HepG2 (cell line): ENCODE measurements around the gene GMEB2. TPM values are rescaled to one million over a fixed set of nuclear protein-coding genes. Genes with fewer than 3 reads are reported as not detected.

Experiments
- CREM ChIP-seq, 2 experiments: sonication (generic) in 1 of 2; formaldehyde crosslinking in 1 of 2; IDR thresholded peaks; 2 replicates each; pipeline versions ENCODE4 v1.4.0 to v1.6.1; 2016 to 2020; ENCODE audit warnings: antibody characterized with exemption in 1 of 2, mild to moderate bottlenecking in 1 of 2, missing genetic modification reagents in 1 of 2
- GMEB1 ChIP-seq: sonication (generic); formaldehyde crosslinking; IDR thresholded peaks from 2 replicates; pipeline ENCODE4 v1.5.1; 2020; ENCODE audit warnings: missing genetic modification reagents, mild to moderate bottlenecking, borderline replicate concordance
- GMEB2 ChIP-seq: IDR thresholded peaks from 2 replicates; pipeline ENCODE4 v1.6.1; 2016; ENCODE audit warnings: missing biosample characterization, missing genetic modification reagents, low read depth
- MED13 ChIP-seq: sonication (generic); formaldehyde crosslinking; IDR thresholded peaks from 2 replicates; pipeline ENCODE4 v1.5.0; 2020; ENCODE audit warnings: missing genetic modification reagents
- PAF1 ChIP-seq: IDR thresholded peaks from 2 replicates; pipeline ENCODE4 v1.6.1; 2016; ENCODE audit warnings: missing genetic modification reagents, missing compliant biosample characterization
- PREB ChIP-seq: sonication (generic); formaldehyde crosslinking; IDR thresholded peaks from 2 replicates; pipeline ENCODE4 v1.4.0; 2020; ENCODE audit warnings: missing genetic modification reagents
- PRMT3 ChIP-seq: sonication (generic); formaldehyde crosslinking; IDR thresholded peaks from 2 replicates; pipeline ENCODE4 v1.8.1; 2022; ENCODE audit warnings: low read depth, mild to moderate bottlenecking, moderate library complexity, missing genetic modification reagents, borderline replicate concordance
- SNAPC2 ChIP-seq: sonication (generic); formaldehyde crosslinking; IDR thresholded peaks from 2 replicates; pipeline ENCODE4 v1.8.1; 2022; ENCODE audit warnings: mild to moderate bottlenecking, missing genetic modification reagents
- SRSF4 ChIP-seq: fragments of 200-400 bp; formaldehyde crosslinking; IDR thresholded peaks from one replicate; pipeline ENCODE4 v1.6.1; 2018; ENCODE audit warnings: mild to moderate bottlenecking, low read depth, low read length, moderate library complexity; ENCODE audit not compliant: poor library complexity, severe bottlenecking
- SUZ12 ChIP-seq: fragments of 150-350 bp; IDR thresholded peaks from 2 replicates; pipeline ENCODE4 v1.6.1; 2014; ENCODE audit warnings: low read depth, low read length
- ZNF331 ChIP-seq: sonication (generic); formaldehyde crosslinking; IDR thresholded peaks from 2 replicates; pipeline ENCODE4 v1.4.0; 2020; ENCODE audit warnings: missing genetic modification reagents
- ZNF382 ChIP-seq: sonication (generic); formaldehyde crosslinking; IDR thresholded peaks from 2 replicates; pipeline ENCODE4 v1.5.0; 2020; ENCODE audit warnings: missing genetic modification reagents, mild to moderate bottlenecking, borderline replicate concordance
- ZNF562 ChIP-seq: sonication (generic); formaldehyde crosslinking; IDR thresholded peaks from 2 replicates; pipeline ENCODE4 v1.8.0; 2022; ENCODE audit warnings: missing genetic modification reagents, borderline replicate concordance
- ZNF777 ChIP-seq: sonication (generic); formaldehyde crosslinking; IDR thresholded peaks from 2 replicates; pipeline ENCODE4 v1.4.0; 2020; ENCODE audit warnings: missing genetic modification reagents
- ZNF841 ChIP-seq: sonication (generic); formaldehyde crosslinking; IDR thresholded peaks from 2 replicates; pipeline ENCODE4 v1.8.1; 2023; ENCODE audit warnings: missing genetic modification reagents, borderline replicate concordance
- polyA plus RNA-seq, 8 experiments: library from polyadenylated mRNA; depleted of rRNA in 3 of 8; stranded (reverse) in 7 of 8; unstranded in 1 of 8; fragments of >200 nt; fragmentation: Illumina TruSeq in 4 of 8; extraction: Trizol in 4 of 8; gene quantifications; 2 replicates each; pipeline versions ENCODE4 v1.2.1 to v1.2.3, GENCODE V29; 2011 to 2016; ENCODE audit warnings: low read depth in 4 of 8, missing spikeins in 1 of 8, mixed read lengths in 1 of 8; ENCODE audit not compliant: insufficient read depth in 1 of 8
- total RNA-seq, 5 experiments: library from RNA; depleted of rRNA; stranded (reverse); fragments of >200 nt; fragmentation: Illumina TruSeq; extraction: Trizol; gene quantifications; 2 replicates each; pipeline ENCODE4 v1.2.3, GENCODE V29; 2016; ENCODE audit warnings: low read depth in 1 of 5
- TF ChIP-seq, protein P1 (sequence below): sonication (generic); formaldehyde crosslinking; IDR thresholded peaks from 2 replicates; pipeline ENCODE4 v1.8.1; 2023; ENCODE audit warnings: mild to moderate bottlenecking, moderate library complexity, missing genetic modification reagents
- TF ChIP-seq, protein P2 (sequence below): IDR thresholded peaks from 2 replicates; pipeline ENCODE4 v1.6.1; 2016; ENCODE audit warnings: low read depth, missing genetic modification reagents, missing compliant biosample characterization

The GMEB2 gene
- total and polyA plus RNA-seq, 2 of the 13 experiments (the other 11 are each of a cell fraction or from before 2014, with no cell fraction given), result 10.6 to 12.4 TPM

DNA sequence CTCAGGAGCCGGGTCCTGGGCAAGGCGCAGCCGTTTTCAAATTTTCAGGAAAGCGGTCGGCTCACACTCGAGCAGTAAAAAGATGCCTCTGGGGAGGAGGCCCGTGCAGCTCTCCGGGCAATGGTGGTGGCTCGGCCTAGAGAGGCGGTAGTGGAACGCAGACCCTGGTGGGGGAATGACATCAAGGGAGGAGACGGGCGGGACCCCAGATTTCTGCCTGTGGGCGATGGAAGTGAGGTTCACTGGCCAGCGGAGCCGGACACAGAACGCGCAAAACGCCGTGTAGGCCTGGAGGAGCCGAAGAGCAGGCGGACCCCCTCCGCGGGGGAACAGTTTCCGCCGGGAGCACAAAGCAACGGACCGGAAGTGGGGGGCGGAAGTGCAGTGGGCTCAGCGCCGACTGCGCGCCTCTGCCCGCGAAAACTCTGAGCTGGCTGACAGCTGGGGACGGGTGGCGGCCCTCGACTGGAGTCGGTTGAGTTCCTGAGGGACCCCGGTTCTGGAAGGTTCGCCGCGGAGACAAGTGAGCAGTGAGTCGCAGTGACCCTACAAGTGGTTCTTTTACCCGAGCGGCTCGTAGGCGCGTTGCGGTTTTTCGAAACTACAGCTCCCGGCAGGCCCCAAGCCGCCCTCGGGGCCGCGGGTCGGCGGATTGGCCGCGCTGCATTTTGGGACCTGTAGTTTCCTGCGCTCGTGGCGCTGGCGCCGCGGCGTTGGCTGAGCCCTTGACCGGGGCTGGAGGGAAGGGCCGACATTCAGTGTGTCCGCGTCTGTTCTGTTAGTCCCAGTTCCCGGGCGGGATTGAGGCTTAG, 31.2 kb upstream of the GMEB2 start, which contains the start of gene RTEL1 (continued):
- TF ChIP-seq, protein P1, sequence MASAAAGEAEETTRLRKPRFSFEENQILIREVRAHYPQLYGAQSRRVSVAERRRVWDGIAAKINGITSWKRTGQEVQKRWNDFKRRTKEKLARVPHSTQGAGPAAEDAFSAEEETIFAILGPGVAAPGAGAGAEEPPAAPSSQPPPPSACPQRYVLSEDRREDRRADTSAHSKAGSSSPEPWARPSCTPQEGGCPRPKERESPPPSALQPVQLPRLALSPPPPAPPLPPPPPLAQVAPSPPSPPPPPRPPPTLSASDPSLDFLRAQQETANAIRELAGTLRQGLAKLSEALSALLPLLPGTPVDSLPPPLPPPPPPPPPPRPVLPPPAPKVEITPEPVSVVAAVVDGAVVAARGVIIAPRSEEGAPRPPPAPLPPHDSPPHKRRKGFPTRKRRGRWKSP (CRISPR knock-in tag), result peak; percentile 88; the same call in 1 of the 2 replicates
- TF ChIP-seq ZNF382 (CRISPR knock-in tag), result no peak
- TF ChIP-seq ZNF777 (CRISPR knock-in tag), result peak; percentile 89
- TF ChIP-seq SUZ12, result peak; percentile 99
- TF ChIP-seq, protein P2, sequence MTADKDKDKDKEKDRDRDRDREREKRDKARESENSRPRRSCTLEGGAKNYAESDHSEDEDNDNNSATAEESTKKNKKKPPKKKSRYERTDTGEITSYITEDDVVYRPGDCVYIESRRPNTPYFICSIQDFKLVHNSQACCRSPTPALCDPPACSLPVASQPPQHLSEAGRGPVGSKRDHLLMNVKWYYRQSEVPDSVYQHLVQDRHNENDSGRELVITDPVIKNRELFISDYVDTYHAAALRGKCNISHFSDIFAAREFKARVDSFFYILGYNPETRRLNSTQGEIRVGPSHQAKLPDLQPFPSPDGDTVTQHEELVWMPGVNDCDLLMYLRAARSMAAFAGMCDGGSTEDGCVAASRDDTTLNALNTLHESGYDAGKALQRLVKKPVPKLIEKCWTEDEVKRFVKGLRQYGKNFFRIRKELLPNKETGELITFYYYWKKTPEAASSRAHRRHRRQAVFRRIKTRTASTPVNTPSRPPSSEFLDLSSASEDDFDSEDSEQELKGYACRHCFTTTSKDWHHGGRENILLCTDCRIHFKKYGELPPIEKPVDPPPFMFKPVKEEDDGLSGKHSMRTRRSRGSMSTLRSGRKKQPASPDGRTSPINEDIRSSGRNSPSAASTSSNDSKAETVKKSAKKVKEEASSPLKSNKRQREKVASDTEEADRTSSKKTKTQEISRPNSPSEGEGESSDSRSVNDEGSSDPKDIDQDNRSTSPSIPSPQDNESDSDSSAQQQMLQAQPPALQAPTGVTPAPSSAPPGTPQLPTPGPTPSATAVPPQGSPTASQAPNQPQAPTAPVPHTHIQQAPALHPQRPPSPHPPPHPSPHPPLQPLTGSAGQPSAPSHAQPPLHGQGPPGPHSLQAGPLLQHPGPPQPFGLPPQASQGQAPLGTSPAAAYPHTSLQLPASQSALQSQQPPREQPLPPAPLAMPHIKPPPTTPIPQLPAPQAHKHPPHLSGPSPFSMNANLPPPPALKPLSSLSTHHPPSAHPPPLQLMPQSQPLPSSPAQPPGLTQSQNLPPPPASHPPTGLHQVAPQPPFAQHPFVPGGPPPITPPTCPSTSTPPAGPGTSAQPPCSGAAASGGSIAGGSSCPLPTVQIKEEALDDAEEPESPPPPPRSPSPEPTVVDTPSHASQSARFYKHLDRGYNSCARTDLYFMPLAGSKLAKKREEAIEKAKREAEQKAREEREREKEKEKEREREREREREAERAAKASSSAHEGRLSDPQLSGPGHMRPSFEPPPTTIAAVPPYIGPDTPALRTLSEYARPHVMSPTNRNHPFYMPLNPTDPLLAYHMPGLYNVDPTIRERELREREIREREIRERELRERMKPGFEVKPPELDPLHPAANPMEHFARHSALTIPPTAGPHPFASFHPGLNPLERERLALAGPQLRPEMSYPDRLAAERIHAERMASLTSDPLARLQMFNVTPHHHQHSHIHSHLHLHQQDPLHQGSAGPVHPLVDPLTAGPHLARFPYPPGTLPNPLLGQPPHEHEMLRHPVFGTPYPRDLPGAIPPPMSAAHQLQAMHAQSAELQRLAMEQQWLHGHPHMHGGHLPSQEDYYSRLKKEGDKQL (CRISPR knock-in tag), result peak; percentile 82
- peak; percentile 92 for TF ChIP-seq SNAPC2 (CRISPR knock-in tag)
- TF ChIP-seq GMEB2 (CRISPR knock-in tag), result peak; percentile 64; the same call in 1 of the 2 replicates
- TF ChIP-seq GMEB1 (CRISPR knock-in tag), result peak; percentile 95
- TF ChIP-seq SRSF4, result no peak
- peak; percentile 81; the same call in 1 of the 2 replicates for TF ChIP-seq MED13 (CRISPR knock-in tag)
- TF ChIP-seq PRMT3 (CRISPR knock-in tag), result no peak
- peak; percentile 95 for TF ChIP-seq ZNF331 (CRISPR knock-in tag)
- no peak for TF ChIP-seq ZNF562 (CRISPR knock-in tag)
- TF ChIP-seq PAF1 (CRISPR knock-in tag), result no peak
- no peak for TF ChIP-seq ZNF841 (CRISPR knock-in tag)
- peak; percentile 98 for TF ChIP-seq PREB (CRISPR knock-in tag)
- peak; percentile 98 for TF ChIP-seq CREM (IDR thresholded peaks at IDR 0.05)
- TF ChIP-seq CREM (CRISPR knock-in tag; IDR thresholded peaks at IDR 0.05), result no peak
